H1 (cell line): ENCODE measurements around the gene TLR1. TPM values are rescaled to one million over a fixed set of nuclear protein-coding genes. Genes with fewer than 3 reads are reported as not detected.

Experiments used
- CTCF ChIA-PET: fragments of 300-600 bp; sonication (Branson Sonifier 250); formaldehyde crosslinking; loops from one replicate; lab custom pipeline; 2021; ENCODE audit not compliant: partially characterized antibody; lab: Charles Lee
- POLR2A ChIA-PET: fragments of 300-600 bp; sonication (Branson Sonifier 250); formaldehyde crosslinking; loops from one replicate; lab custom pipeline; 2021; ENCODE audit warnings: inconsistent platforms; ENCODE audit not compliant: partially characterized antibody; lab: Charles Lee
- DNase-seq, 2 experiments: peaks; one replicate each; pipeline versions ENCODE4 v3.0.0 to v3.0.0-alpha.2; 2010 to 2022; ENCODE audit warnings: low spot score in 2 of 2, low read depth in 1 of 2, mixed read lengths in 1 of 2
- FAIRE-seq: peaks from 2 replicates; lab custom pipeline; 2011; peaks lifted over from hg19 to GRCh38; lab: Jason Lieb, UNC
- H2AFZ ChIP-seq: 2 replicates; pipeline ENCODE4 v1.8.1; 2012; ENCODE audit warnings: low read length, inconsistent platforms
- H2AK5ac ChIP-seq: 2 replicates; pipeline ENCODE4 v1.6.1; 2013; ENCODE audit warnings: low read depth, low read length
- H2BK120ac ChIP-seq: replicated peaks from 2 replicates; pipeline ENCODE3; 2013; ENCODE audit warnings: low read depth, low read length, inconsistent platforms
- H2BK12ac ChIP-seq: 2 replicates; pipeline ENCODE4 v1.6.1; 2013; ENCODE audit warnings: low read depth, low read length
- H2BK15ac ChIP-seq: 2 replicates; pipeline ENCODE4 v1.6.1; 2013; ENCODE audit warnings: low read length
- H2BK20ac ChIP-seq: 2 replicates; pipeline ENCODE4 v1.6.1; 2013; ENCODE audit warnings: low read length
- H2BK5ac ChIP-seq: 2 replicates; pipeline ENCODE4 v1.6.1; 2013; ENCODE audit warnings: low read depth, low read length
- H3K14ac ChIP-seq: 2 replicates; pipeline ENCODE4 v1.6.1; 2013; ENCODE audit warnings: inconsistent platforms; ENCODE audit not compliant: insufficient read length
- H3K18ac ChIP-seq: 2 replicates; pipeline ENCODE4 v1.6.1; 2013; ENCODE audit warnings: low read length; ENCODE audit errors: extremely low read depth
- H3K23ac ChIP-seq: 2 replicates; pipeline ENCODE4 v1.6.1; 2013; ENCODE audit warnings: inconsistent platforms; ENCODE audit not compliant: insufficient read length
- H3K23me2 ChIP-seq: 2 replicates; pipeline ENCODE4 v1.6.1; 2013; ENCODE audit warnings: low read depth, low read length
- H3K27ac ChIP-seq: 2 replicates; pipeline ENCODE4 v1.6.1; 2011; ENCODE audit warnings: low read depth, low read length, inconsistent platforms
- H3K27me3 ChIP-seq, 4 experiments: replicated peaks in 1 of 4; 1 replicate in 1 of 4; 2 replicates in 3 of 4; pipeline versions ENCODE4 v1.6.1 to v1.8.1; 2011 to 2013; ENCODE audit warnings: low read length in 3 of 4, mild to moderate bottlenecking in 3 of 4, inconsistent platforms in 2 of 4, mixed read lengths in 2 of 4, moderate library complexity in 1 of 4; ENCODE audit not compliant: control insufficient read depth in 3 of 4, insufficient read depth in 3 of 4; ENCODE audit errors: extremely low read depth in 1 of 4
- H3K36me3 ChIP-seq, 4 experiments: 2 replicates each; pipeline versions ENCODE4 v1.6.1 to v1.8.1; 2011 to 2013; ENCODE audit warnings: mild to moderate bottlenecking in 4 of 4, low read length in 3 of 4, moderate library complexity in 2 of 4, control low read depth in 1 of 4, inconsistent platforms in 1 of 4; ENCODE audit not compliant: insufficient read depth in 4 of 4, control insufficient read depth in 2 of 4
- H3K4ac ChIP-seq: replicated peaks from 2 replicates; pipeline ENCODE3; 2013; ENCODE audit warnings: low read length, low read depth, mixed read lengths, inconsistent platforms; ENCODE audit not compliant: insufficient read length
- H3K4me1 ChIP-seq, 4 experiments: replicated peaks in 1 of 4; 1 replicate in 1 of 4; 2 replicates in 3 of 4; pipeline versions ENCODE4 v1.6.1 to v1.8.1; 2011 to 2013; ENCODE audit warnings: low read length in 3 of 4, inconsistent platforms in 2 of 4, mixed read lengths in 1 of 4; ENCODE audit not compliant: insufficient read depth in 4 of 4, control insufficient read depth in 3 of 4
- H3K4me2 ChIP-seq, 2 experiments: 2 replicates each; pipeline versions ENCODE4 v1.6.1 to v1.8.1; 2011 to 2013; ENCODE audit warnings: low read depth in 2 of 2, low read length in 2 of 2, control low read depth in 1 of 2, inconsistent platforms in 1 of 2, mild to moderate bottlenecking in 1 of 2; ENCODE audit not compliant: insufficient read depth in 1 of 2
- H3K4me3 ChIP-seq, 4 experiments: fragments of 200-600, 300-600 bp in 1 of 4; sonication (generic), shearing (Covaris generic), sonication (Bioruptor Twin) in 1 of 4; 2 replicates each; pipeline versions ENCODE4 v1.5.1 to v1.8.1; 2011 to 2016; ENCODE audit warnings: low read length in 4 of 4, low read depth in 3 of 4, control low read depth in 2 of 4, inconsistent platforms in 2 of 4, mild to moderate bottlenecking in 2 of 4, mixed read lengths in 1 of 4, moderate library complexity in 1 of 4; ENCODE audit not compliant: insufficient read depth in 2 of 4; ENCODE audit errors: extremely low read depth in 1 of 4
- H3K56ac ChIP-seq: replicated peaks from 2 replicates; pipeline ENCODE3; 2013; ENCODE audit warnings: low read depth, mild to moderate bottlenecking, mixed read lengths, low read length, inconsistent platforms; ENCODE audit not compliant: insufficient read length
- H3K79me1 ChIP-seq: 2 replicates; pipeline ENCODE4 v1.6.1; 2013; ENCODE audit warnings: low read depth, low read length, control low read depth
- H3K79me2 ChIP-seq, 2 experiments: 2 replicates each; pipeline versions ENCODE4 v1.6.1 to v1.8.1; 2012 to 2013; ENCODE audit warnings: low read length in 2 of 2, mild to moderate bottlenecking in 2 of 2, inconsistent platforms in 1 of 2; ENCODE audit not compliant: insufficient read depth in 2 of 2, control insufficient read depth in 1 of 2
- H3K9ac ChIP-seq, 4 experiments: replicated peaks in 1 of 4; 1 replicate in 1 of 4; 2 replicates in 3 of 4; pipeline versions ENCODE4 v1.6.1 to v1.8.1; 2011 to 2013; ENCODE audit warnings: low read depth in 3 of 4, low read length in 3 of 4, control low read depth in 2 of 4, mild to moderate bottlenecking in 2 of 4, moderate library complexity in 2 of 4, inconsistent platforms in 1 of 4; ENCODE audit errors: extremely low read depth in 1 of 4
- H3K9me3 ChIP-seq, 2 experiments: 2 replicates each; pipeline versions ENCODE4 v1.6.1 to v1.8.1; 2012 to 2013; ENCODE audit warnings: mild to moderate bottlenecking in 2 of 2, moderate library complexity in 2 of 2, control low read depth in 1 of 2, inconsistent platforms in 1 of 2, low read depth in 1 of 2, low read length in 1 of 2, mixed read lengths in 1 of 2; ENCODE audit not compliant: insufficient read depth in 2 of 2
- H4K20me1 ChIP-seq, 2 experiments: replicated peaks in 1 of 2; 2 replicates each; pipeline versions ENCODE3 to v1.8.1; 2011 to 2013; ENCODE audit warnings: inconsistent platforms in 2 of 2, low read length in 2 of 2, mild to moderate bottlenecking in 1 of 2; ENCODE audit not compliant: insufficient read depth in 2 of 2, control insufficient read depth in 1 of 2
- H4K5ac ChIP-seq: 2 replicates; pipeline ENCODE4 v1.6.1; 2013; ENCODE audit warnings: low read length, low read depth, mixed read lengths, inconsistent platforms; ENCODE audit not compliant: insufficient read length
- H4K8ac ChIP-seq: 2 replicates; pipeline ENCODE4 v1.8.0; 2013; ENCODE audit warnings: mild to moderate bottlenecking, moderate library complexity, low read length, inconsistent platforms; ENCODE audit not compliant: insufficient read depth; ENCODE audit errors: extremely low read depth
- H4K91ac ChIP-seq: replicated peaks from 2 replicates; pipeline ENCODE3; 2013; ENCODE audit warnings: low read length, mixed read lengths, inconsistent platforms; ENCODE audit not compliant: insufficient read length
- SP1 ChIP-seq: IDR thresholded peaks from 2 replicates; pipeline ENCODE4 v1.6.1; 2011; ENCODE audit warnings: low read depth, low read length
- WGBS, 2 experiments: shearing (Covaris generic) in 1 of 2; methylation state at CpG; one replicate each; pipeline versions ENCODE4 v1.1.6 to v1.1.7; 2013 to 2015; ENCODE audit warnings: low lambda C conversion rate in 2 of 2, mixed read lengths in 2 of 2, inconsistent platforms in 1 of 2, low coverage in 1 of 2, missing lambda C conversion rate in 1 of 2; ENCODE audit not compliant: insufficient replicate concordance in 2 of 2, insufficient coverage in 1 of 2, insufficient read length in 1 of 2; ENCODE audit errors: extremely low coverage in 1 of 2, missing lambda C conversion rate in 1 of 2; 5-methylcytosine and 5-hydroxymethylcytosine counted together
- polyA plus RNA-seq, 7 experiments: library from polyadenylated mRNA; depleted of rRNA in 3 of 7; stranded (reverse) in 5 of 7; unstranded in 2 of 7; fragments of >200 nt in 5 of 7; fragments of 200-250 nt in 2 of 7; gene quantifications; 1 replicate in 5 of 7; 2 replicates in 1 of 7; 4 replicates in 1 of 7; pipeline versions ENCODE4 v1.2.1 to v1.2.3, GENCODE V29; 2011 to 2013; ENCODE audit warnings: missing spikeins in 2 of 7, mixed read lengths in 2 of 7
- total RNA-seq: library from RNA; stranded (reverse); fragmentation: NEBNext Ultra II Directional; extraction: Animal tissue kit (Norgen Biotek cat#: 25700); gene quantifications from 2 replicates; pipeline ENCODE4 v1.2.1, GENCODE V29; 2021

Gene TLR1
- total and polyA plus RNA-seq, 2 of the 8 experiments (the other 6 are each of a cell fraction or from before 2014, with no cell fraction given), result not detected

DNA sequence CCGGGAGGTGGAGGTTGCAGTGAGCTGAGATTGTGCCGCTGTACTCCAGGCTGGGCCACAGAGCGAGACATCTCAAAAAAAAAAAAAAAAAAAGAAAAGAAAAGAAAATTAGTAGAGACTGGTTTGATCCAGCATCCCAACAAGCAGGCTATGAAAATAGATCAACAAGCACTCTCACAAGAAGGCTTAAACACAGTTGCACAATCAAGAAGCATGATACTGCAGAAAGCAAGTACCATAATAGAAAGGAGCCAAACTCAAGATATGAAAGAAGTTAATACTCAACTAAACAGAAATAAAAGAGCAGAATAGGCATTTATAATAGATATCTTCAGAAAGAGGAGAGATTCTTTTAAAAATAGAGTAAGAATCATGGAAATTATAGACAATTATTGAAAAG, 41.4 kb upstream of the TLR1 start:
- Histone ChIP-seq H2BK120ac (no peak overlapping the region), H2AFZ (no peak overlapping the region), H4K20me1 (no peaks in the 10 kb centered on the region), H2BK12ac (no peak overlapping the region), H3K23me2 (no peaks in the 10 kb centered on the region; the same call in 1 of the 2 replicates), H4K8ac (no peak overlapping the region), H2BK20ac (no peak overlapping the region), H3K4me1 (peaks cover 0 to 3% (median 0%) of the 10 kb centered on the region in 4 experiments; a peak in 1 of 7 replicates), H3K56ac (no peak overlapping the region), H3K18ac (no peak overlapping the region), H3K23ac (no peak overlapping the region), H3K4me2 (no peak overlapping the region), H3K4ac (no peak overlapping the region), H2BK15ac (no peak overlapping the region), H3K27me3 (no peaks in the 10 kb centered on the region), H3K9me3 (peaks cover 4 to 8% of the 10 kb centered on the region in 2 experiments; a peak in 3 of 4 replicates), H3K79me2 (no peaks in the 10 kb centered on the region), H3K79me1 (no peaks in the 10 kb centered on the region), H3K4me3 (no peak overlapping the region), H4K5ac (no peak overlapping the region), H3K27ac (no peak overlapping the region), H2BK5ac (no peak overlapping the region), H3K36me3 (no peaks in the 10 kb centered on the region), H3K14ac (no peak overlapping the region), H3K9ac (no peak overlapping the region), H2AK5ac (no peak overlapping the region), H4K91ac (no peak overlapping the region)
- ChIA-PET CTCF (interaction anchor here (1.2 kb wide), 1 partner anchor 11 kb away, joined by 3 read pairs; no protein-coding TSS in a partner anchor), POLR2A (no interaction called here)
- DNase-seq, result no peak
- FAIRE-seq, result no peak
- TF ChIP-seq SP1, result no peak
- WGBS, 2 experiments, result no CpG with 5 or more reads among the region's 3 CpGs
